HG02678 (cell line): ENCODE results near the gene C19orf33.
"Not testable (repeated sequence)": the region's sequence is repeated elsewhere in the genome, so short reads cannot be mapped to it uniquely, and the experiment has no call there.

Experiments
- ATAC-seq: cut with Tn5 transposase; IDR thresholded peaks from one replicate; pipeline ENCODE4 v1.9.1; 2021; ENCODE audit warnings: mild to moderate bottlenecking, moderate library complexity; ENCODE audit not compliant: unreplicated experiment

Gene C19orf33

GRCh38 chr19:38335949-38336637 is 32.0 kb downstream of the C19orf33 start:
- peak; percentile 68 for ATAC-seq

DNA sequence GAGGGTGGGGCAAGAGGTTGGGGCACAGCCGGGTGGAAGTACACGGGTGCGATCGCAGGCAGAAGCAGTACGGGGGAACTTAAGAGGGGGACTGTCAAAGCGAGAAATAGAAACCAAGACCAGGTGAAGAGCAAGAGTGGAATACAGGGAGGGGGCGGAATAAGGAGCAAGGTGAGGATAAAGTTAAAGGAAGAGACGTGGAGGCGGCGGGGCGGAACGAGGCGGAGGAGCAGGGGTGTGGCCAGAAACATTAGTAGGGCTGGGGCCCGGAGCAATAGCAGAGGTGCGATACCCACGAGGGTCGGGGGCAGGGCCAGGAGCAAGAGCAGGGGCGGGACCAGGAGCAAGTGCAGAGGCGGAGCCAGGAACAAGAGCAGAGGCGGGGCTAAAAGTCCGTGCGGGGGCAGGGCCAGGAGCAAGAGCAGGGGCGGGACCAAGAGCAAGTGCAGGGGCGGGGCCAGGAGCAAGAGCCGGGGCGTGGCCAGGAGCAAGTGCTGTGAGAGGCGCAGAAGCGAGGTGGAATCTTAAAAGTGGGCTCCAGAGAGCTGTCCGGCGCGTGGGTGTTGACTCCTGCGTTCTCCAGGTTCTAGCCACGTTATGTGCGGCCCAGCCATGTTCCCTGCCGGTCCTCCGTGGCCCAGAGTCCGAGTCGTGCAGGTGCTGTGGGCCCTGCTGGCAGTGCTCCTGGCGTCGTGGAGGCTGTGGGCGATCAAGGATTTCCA is 32.7 kb downstream of the C19orf33 start:
- peak; percentile 50 for ATAC-seq

DNA sequence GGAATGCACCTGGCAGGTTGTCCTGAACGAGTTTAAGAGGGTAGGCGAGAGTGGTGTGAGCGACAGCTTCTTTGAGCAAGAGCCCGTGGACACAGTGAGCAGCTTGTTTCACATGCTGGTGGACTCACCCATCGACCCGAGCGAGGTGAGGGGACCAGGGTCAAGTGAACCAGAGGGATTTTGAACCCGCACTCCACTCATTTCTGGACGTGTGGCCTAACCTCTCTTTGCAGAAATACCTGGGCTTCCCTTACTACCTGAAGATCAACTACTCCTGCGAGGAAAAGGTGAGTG is 33.3 kb downstream of the C19orf33 start:
- no peak for ATAC-seq

- ATAC-seq: not testable (repeated sequence)
These were observed 35.0 kb downstream of the C19orf33 start for GRCh38 chr19:38339011-38339410.

DNA sequence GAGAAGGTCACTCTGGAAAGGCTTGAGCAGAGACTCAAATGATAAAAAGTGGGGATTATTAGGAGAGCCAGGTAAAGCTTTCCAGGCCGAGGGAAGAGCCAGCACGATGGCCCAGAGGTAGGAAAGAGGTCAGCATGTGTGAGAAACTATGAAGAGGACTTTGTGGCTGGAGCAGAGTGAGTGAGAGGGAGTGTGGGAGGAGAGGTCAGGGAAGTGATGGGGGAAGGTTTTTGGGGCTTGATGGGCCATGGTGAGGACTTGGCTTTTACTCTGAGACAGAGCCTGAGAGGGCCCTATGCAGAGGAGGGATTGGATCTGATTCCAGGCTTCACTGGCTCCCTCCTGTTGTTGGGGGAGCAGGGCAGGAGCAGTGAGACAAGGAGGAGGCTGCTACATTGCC is 36.9 kb downstream of the C19orf33 start:
- no peak for ATAC-seq

DNA sequence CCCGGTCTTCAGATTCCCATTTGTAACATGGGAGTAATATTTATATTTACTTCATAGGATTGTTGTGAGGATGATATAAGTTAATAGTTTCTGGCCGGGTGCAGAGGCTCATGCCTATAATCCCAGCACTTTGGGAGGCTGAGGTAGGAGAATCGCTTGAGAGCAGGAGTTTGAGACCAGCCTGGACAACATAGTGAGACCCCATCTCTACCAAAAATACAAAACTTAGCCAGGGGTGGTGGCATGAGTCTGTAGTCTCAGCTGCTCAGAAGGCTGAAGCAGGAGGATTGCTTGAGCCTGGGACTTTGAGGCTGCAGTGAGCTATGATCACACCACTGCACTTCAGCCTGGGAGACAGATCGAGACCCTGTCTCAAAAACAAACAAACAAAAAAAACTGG is 42.8 kb downstream of the C19orf33 start:
- ATAC-seq: no peak

GRCh38 chr19:38350883-38351282 is 46.8 kb downstream of the C19orf33 start:
- ATAC-seq: no peak

DNA sequence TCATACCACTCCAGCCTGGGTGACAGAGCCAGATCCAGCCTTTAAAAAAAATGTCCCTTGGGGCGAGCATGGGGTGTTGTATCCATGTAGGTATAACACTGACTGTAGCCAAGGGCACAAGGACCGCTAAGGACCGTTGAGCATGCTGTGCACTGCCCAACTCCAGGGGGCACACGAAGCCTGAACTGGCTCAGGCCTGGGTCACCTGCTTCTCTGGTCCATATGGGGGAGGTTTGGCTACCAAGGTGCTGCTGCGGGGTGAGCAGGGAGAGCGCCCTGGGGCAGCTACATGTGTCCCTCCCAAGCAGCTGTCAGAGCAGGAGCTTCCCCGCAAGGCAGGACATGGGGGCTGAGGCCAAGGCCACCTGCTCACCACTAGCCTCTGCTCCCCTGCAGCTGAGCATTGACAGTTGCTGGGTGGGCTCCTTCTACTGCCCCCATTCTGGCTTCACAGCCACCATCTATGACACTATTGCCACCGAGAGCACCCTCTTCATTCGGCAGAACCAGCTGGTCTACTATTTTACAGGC is 47.9 kb downstream of the C19orf33 start:
- ATAC-seq: no peak

- no peak for ATAC-seq
These were observed 48.6 kb downstream of the C19orf33 start for GRCh38 chr19:38352611-38353010.
